ENCODE measurements around the gene BMAL2.

Gene BMAL2

DNA sequence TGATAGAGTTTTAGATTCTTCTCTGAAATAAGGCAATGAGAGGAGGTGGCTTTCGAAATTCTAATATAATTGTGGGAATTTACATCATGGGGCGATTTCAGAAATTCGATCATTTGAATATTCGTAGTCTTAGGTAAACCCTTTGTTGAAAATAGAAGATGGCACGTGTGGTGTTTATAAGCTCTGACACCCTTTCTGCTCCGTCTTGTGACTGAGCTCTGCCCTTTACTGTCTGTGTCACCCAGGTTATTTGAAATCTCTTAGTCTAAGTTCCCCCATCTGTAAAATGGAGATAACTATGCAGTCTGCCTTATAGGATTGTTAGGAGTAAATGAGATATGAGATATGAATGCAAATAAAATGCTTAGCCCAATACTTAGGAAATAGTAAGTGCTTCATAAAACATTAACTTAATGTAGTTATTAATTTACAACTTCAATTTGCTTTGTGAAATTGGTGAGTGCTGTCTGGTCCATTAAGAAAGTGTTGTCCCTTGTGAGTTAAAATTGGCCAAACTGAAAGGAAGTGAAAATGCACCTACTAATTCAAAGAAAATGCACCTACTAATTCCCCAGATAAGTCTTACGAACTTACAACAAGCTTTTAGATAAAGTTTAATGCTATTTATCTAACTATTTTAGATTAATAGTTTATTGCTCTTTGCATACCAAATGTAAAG, 1.5 kb downstream of the BMAL2 start:
- TF ChIP-seq POLR2AphosphoS5 (IDR thresholded peaks at IDR 0.05; ENCODE audit: low read depth, low read length) (no peak), POU2F2 (IDR thresholded peaks at IDR 0.05; ENCODE audit: low read depth, low read length) (no peak), SPI1 (IDR thresholded peaks at IDR 0.05; ENCODE audit: low read depth, low read length) (peak; percentile 73)
- FAIRE-seq (peak; percentile 23), DNase-seq (ENCODE audit: insufficient read length, low spot score) (no peak)

DNA sequence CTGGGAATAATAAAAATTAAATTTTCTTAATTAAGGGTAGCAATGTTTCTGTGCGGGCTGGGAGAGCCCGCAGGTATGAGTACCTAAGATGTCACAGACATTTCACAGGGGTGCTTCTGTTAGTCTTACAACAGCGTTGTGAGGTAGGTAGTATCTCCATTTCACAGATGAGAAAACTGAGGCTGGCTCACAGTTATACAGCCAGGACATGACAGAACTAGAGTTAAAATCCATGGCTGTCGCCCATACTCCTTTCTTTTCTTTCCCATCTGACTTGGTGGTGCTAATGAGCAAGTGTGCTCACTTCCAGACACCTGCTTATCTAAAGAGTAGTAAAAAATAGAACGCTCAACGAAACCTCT, 2.1 kb downstream of the BMAL2 start:
- DNase-seq (ENCODE audit: insufficient read length, low spot score) (no peak), FAIRE-seq (no peak)
- TF ChIP-seq PAX5 (IDR thresholded peaks at IDR 0.05; ENCODE audit: insufficient read depth, low read length, severe bottlenecking) (no peak), POLR2A (IDR thresholded peaks at IDR 0.05; ENCODE audit: low read depth, low read length) (no peak), SPI1 (IDR thresholded peaks at IDR 0.05; ENCODE audit: low read depth, low read length) (no peak), TAF1 (IDR thresholded peaks at IDR 0.05; ENCODE audit: low read depth, low read length) (no peak), POLR2AphosphoS5 (IDR thresholded peaks at IDR 0.05; ENCODE audit: low read depth, low read length) (no peak), POU2F2 (IDR thresholded peaks at IDR 0.05; ENCODE audit: low read depth, low read length) (no peak)

DNA sequence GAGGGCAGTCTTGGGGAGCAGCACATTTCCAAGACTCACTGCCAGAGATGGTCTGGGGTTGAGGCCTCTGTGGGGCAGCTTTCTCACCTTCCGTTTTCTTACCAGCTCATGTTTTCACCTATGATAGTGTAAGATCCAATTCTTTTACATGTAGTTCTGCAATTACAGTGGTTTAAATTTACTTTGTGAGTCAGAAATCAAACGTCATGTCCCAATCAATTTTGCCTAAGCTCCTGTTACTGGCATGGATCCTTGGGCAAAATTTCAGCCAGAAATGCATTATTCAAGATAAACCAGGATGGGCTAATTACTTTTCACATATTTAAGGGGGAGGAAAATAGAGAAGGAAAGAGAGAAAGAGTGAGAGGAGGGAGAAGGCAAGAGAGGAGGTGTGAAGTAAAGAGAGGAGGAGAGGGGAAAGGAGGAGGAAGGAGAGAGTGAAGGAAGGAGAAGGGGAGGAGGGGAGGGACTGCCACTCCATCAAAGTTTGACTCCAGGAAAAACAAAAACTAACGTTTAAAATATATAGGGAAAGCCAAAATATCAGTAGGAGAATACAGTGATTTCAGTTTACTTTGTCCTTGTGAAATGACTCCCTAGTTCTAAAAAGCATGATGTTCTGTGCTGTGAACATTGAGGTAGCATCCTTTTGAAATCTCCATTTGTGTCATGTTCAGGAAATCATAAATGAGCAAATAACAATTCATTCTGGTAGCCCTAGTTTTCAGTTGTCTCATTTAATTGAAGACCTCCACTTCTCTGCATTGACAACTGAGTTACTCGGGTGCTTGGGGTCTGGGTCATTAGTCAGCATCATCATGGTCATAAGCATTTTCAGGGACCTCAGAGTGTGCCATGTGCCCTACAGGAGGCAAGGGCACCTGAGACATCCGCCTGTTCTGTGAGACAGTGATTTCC, 3.0 kb downstream of the BMAL2 start:
- DNase-seq (ENCODE audit: insufficient read length, low spot score) (no peak), FAIRE-seq (peak; percentile 67)
- no peak for TF ChIP-seq TAF1 (IDR thresholded peaks at IDR 0.05; ENCODE audit: low read depth, low read length)
- TF ChIP-seq POU2F2 (IDR thresholded peaks at IDR 0.05; ENCODE audit: low read depth, low read length) = no peak
- no peak for TF ChIP-seq SPI1 (IDR thresholded peaks at IDR 0.05; ENCODE audit: low read depth, low read length)
- no peak for TF ChIP-seq POLR2A (IDR thresholded peaks at IDR 0.05; ENCODE audit: low read depth, low read length)
- no peak for TF ChIP-seq PAX5 (IDR thresholded peaks at IDR 0.05; ENCODE audit: insufficient read depth, low read length, severe bottlenecking)

DNA sequence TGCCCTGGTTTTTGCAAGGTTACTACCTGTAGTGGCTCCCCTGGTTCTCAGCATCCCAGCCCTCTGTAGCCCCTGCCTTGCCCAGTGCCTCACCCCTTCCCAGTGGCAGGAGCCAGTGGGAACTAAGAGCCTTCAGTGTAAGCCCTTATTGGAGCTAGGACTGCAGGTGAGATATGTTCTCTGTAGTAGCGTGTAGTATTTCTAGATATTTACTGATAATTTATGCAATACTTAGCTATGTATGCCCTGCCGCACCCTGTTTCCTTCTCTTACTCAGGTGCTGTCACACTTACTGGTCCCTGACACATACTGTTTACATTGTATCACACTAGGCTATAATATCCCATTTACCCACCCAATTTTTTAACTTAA, 3.6 kb downstream of the BMAL2 start:
- FAIRE-seq (no peak), DNase-seq (ENCODE audit: insufficient read length, low spot score) (no peak)
- TF ChIP-seq PAX5 (IDR thresholded peaks at IDR 0.05; ENCODE audit: insufficient read depth, low read length, severe bottlenecking) (no peak), POU2F2 (IDR thresholded peaks at IDR 0.05; ENCODE audit: low read depth, low read length) (no peak), POLR2A (IDR thresholded peaks at IDR 0.05; ENCODE audit: low read depth, low read length) (no peak), POLR2AphosphoS5 (IDR thresholded peaks at IDR 0.05; ENCODE audit: low read depth, low read length) (no peak), TAF1 (IDR thresholded peaks at IDR 0.05; ENCODE audit: low read depth, low read length) (no peak), SPI1 (IDR thresholded peaks at IDR 0.05; ENCODE audit: low read depth, low read length) (no peak)

DNA sequence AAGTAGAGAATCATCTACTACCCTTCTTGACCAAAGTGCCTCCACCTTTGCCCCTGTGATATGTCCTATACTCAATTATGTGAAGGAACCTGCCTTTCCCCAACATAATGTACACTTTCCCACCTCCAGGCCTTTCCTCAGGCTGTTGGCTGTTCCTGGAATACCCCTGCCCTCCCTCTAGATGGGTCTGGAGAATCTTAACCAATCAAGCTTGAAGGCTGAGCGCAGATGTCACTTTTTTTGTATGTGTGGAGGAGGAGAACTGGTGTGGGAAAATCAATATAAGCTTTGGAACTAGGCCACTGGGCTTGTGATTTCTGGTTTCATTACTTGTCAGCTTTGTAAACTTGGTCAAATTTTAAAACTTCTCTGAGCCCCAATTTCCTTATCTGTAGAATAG, 4.7 kb downstream of the BMAL2 start:
- no peak for DNase-seq (ENCODE audit: insufficient read length, low spot score)
- TF ChIP-seq POLR2AphosphoS5 (IDR thresholded peaks at IDR 0.05; ENCODE audit: low read depth, low read length) (no peak), TAF1 (IDR thresholded peaks at IDR 0.05; ENCODE audit: low read depth, low read length) (no peak), PAX5 (IDR thresholded peaks at IDR 0.05; ENCODE audit: insufficient read depth, low read length, severe bottlenecking) (no peak), POLR2A (IDR thresholded peaks at IDR 0.05; ENCODE audit: low read depth, low read length) (no peak), POU2F2 (IDR thresholded peaks at IDR 0.05; ENCODE audit: low read depth, low read length) (no peak), SPI1 (IDR thresholded peaks at IDR 0.05; ENCODE audit: low read depth, low read length) (no peak)
- peak; percentile 48 for FAIRE-seq

DNA sequence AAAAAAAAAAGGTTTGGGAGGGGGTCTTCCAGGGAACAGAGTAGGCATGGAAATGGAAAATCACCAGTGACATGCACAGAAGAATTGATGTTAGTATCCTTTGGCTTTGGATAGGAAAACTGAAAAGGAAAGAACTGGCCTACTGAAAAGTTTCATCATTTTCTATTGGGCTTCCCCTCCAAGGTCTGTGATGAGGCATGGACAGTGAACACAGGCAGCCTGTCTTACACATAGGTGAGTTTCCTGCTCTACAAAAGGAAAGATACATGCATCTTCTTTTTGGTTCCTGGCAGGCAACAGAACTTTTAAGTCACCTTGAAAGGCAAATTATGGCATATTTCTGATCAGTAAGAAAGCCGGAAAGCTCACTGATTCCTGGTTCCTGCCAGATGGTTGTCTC, 5.8 kb downstream of the BMAL2 start:
- FAIRE-seq (peak; percentile 60), DNase-seq (ENCODE audit: insufficient read length, low spot score) (no peak)
- TF ChIP-seq TAF1 (IDR thresholded peaks at IDR 0.05; ENCODE audit: low read depth, low read length) (no peak), PAX5 (IDR thresholded peaks at IDR 0.05; ENCODE audit: insufficient read depth, low read length, severe bottlenecking) (no peak), POU2F2 (IDR thresholded peaks at IDR 0.05; ENCODE audit: low read depth, low read length) (no peak), POLR2A (IDR thresholded peaks at IDR 0.05; ENCODE audit: low read depth, low read length) (no peak), POLR2AphosphoS5 (IDR thresholded peaks at IDR 0.05; ENCODE audit: low read depth, low read length) (no peak), SPI1 (IDR thresholded peaks at IDR 0.05; ENCODE audit: low read depth, low read length) (no peak)

DNA sequence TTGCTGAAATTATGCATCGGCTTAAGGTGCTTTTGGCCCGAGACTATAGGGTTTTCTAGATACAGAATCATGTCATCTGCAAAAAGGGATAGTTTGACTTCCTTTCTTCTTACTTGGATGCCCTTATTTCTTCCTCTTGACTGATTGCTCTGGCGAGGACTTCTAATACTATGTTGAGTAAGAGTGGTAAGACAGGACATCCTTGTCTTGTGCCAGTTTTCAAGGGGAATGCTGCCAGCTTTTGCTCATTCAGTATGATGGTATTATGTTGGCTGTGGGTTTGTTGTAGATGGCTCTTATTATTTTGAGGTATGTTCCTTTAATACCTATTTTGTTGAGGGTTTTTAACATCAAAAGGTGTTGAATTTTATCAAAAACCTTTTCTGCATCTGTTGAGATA, 8.3 kb downstream of the BMAL2 start:
- no peak for FAIRE-seq
- TF ChIP-seq POLR2AphosphoS5 (IDR thresholded peaks at IDR 0.05; ENCODE audit: low read depth, low read length) = no peak
- TF ChIP-seq POU2F2 (IDR thresholded peaks at IDR 0.05; ENCODE audit: low read depth, low read length) = no peak
- TF ChIP-seq SPI1 (IDR thresholded peaks at IDR 0.05; ENCODE audit: low read depth, low read length) = no peak
- no peak for TF ChIP-seq PAX5 (IDR thresholded peaks at IDR 0.05; ENCODE audit: insufficient read depth, low read length, severe bottlenecking)
- no peak for TF ChIP-seq TAF1 (IDR thresholded peaks at IDR 0.05; ENCODE audit: low read depth, low read length)
- DNase-seq (ENCODE audit: insufficient read length, low spot score) = no peak

DNA sequence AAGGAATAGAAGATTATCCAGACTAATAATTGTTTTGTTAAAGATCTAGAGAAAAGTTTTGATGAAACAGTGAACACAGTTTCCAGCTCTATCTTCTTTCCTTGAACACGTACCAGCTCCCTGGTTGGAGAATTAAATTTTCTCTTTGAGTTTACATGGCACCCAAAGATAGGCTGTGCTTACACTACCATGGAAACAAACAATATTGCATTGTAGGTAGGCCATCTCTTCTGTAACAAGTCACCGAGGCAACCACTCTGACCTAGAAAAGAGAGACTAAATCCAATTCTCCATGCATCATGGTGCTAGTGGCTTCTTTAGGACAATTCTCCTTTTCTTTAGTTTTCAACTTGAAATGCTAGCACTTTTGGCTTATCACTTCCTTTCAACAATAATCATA, 9.9 kb downstream of the BMAL2 start:
- DNase-seq (ENCODE audit: insufficient read length, low spot score) (no peak), FAIRE-seq (peak; percentile 57)
- TF ChIP-seq PAX5 (IDR thresholded peaks at IDR 0.05; ENCODE audit: insufficient read depth, low read length, severe bottlenecking) (no peak), POU2F2 (IDR thresholded peaks at IDR 0.05; ENCODE audit: low read depth, low read length) (no peak), SPI1 (IDR thresholded peaks at IDR 0.05; ENCODE audit: low read depth, low read length) (0 out of 2 replicates have a peak, but pooled peaks have one; percentile 5)

DNA sequence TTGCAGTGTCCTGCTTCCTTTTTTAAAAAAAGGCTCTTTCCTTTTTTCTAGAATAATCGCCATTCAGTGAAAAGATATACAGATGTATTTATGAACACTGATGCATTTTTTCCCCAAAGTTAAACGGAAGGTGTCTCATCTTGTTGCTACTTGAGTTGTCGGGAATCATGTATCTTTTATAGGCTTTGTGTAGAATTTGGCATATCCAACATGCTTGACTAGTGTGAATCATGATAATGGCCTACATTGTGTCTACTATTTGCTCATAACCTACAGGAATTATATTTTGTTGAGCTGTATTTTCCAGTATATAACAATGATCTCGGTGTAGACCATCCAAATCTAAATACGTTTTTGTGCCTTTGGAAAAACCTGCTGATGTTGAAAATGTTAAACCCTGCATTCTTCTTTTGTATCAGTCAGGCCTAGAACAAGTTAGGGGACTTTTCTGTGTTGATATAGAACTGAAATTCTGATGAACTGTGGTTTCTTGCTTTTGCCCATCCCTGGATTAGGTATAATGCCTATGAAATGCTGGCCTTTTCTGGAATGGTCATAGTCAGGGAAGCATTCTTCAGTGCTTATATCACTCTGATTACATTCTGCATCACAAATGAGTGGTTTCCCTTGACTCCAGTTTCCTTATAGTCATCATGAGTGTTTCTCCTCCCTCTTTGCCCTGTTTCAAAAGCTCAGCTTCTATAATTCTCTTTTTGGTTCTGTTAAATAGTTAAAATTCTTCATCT, 10.8 kb downstream of the BMAL2 start:
- no peak for DNase-seq (ENCODE audit: insufficient read length, low spot score)
- peak; percentile 56 for FAIRE-seq
- TF ChIP-seq POLR2A (IDR thresholded peaks at IDR 0.05; ENCODE audit: low read depth, low read length) = no peak
- no peak for TF ChIP-seq POU2F2 (IDR thresholded peaks at IDR 0.05; ENCODE audit: low read depth, low read length)
- no peak for TF ChIP-seq PAX5 (IDR thresholded peaks at IDR 0.05; ENCODE audit: insufficient read depth, low read length, severe bottlenecking)
- no peak for TF ChIP-seq POLR2AphosphoS5 (IDR thresholded peaks at IDR 0.05; ENCODE audit: low read depth, low read length)
- no peak for TF ChIP-seq TAF1 (IDR thresholded peaks at IDR 0.05; ENCODE audit: low read depth, low read length)
- no peak for TF ChIP-seq SPI1 (IDR thresholded peaks at IDR 0.05; ENCODE audit: low read depth, low read length)
